Fibroblast of villous mesenchyme (primary cell): ENCODE data around the gene OR10A2. TPM values are rescaled to one million over a fixed set of nuclear protein-coding genes. Genes with fewer than 3 reads are reported as not detected.
"Not testable (repeated sequence)": the region's sequence is repeated elsewhere in the genome, so short reads cannot be mapped to it uniquely, and the experiment has no call there.

Source experiments
- DNase-seq: peaks from one replicate; pipeline ENCODE4 v3.0.0-alpha.2; 2010; ENCODE audit warnings: low read depth
- H3K4me3 ChIP-seq: 2 replicates; pipeline ENCODE4 v1.5.1; 2011; ENCODE audit warnings: low read depth, mild to moderate bottlenecking, low read length
- CTCF ChIP-seq: IDR thresholded peaks from 2 replicates; pipeline ENCODE4 v1.5.1; 2012; ENCODE audit warnings: low read depth, mild to moderate bottlenecking, low read length; ENCODE audit not compliant: insufficient read depth
- total RNA-seq: library from RNA; depleted of rRNA; stranded (reverse); fragments of >200 nt; gene quantifications from 2 replicates; pipeline ENCODE4 v1.2.3, GENCODE V29; 2012

The OR10A2 gene
- total RNA-seq, 1 donor, result not detected

GRCh38 chr11:6850526-6850925 lies 12.3 kb upstream of the OR10A2 start:
- TF ChIP-seq CTCF, result no peak
- H3K4me3 ChIP-seq, result no peak overlapping the region
- no peak for DNase-seq

- H3K4me3 ChIP-seq, DNase-seq: not testable (repeated sequence)
Measured at GRCh38 chr11:6854801-6855200, 8.1 kb upstream of the OR10A2 start.

GRCh38 chr11:6855971-6856541 lies 6.8 kb upstream of the OR10A2 start:
- DNase-seq, result peak; percentile 31

GRCh38 chr11:6856871-6857270 lies 6.0 kb upstream of the OR10A2 start:
- DNase-seq, result peak; percentile 15
- TF ChIP-seq CTCF, result no peak
- no peak overlapping the region for H3K4me3 ChIP-seq

More at GRCh38 chr11:6855971-6856541, 6.8 kb upstream of the OR10A2 start:
- no peak for TF ChIP-seq CTCF
- no peak overlapping the region for H3K4me3 ChIP-seq

GRCh38 chr11:6864438-6864837 lies 1.6 kb downstream of the OR10A2 start:
- DNase-seq, result peak; percentile 28
- no peak overlapping the region for H3K4me3 ChIP-seq
- TF ChIP-seq CTCF, result no peak

GRCh38 chr11:6871278-6871677 lies 8.4 kb downstream of the OR10A2 start:
- TF ChIP-seq CTCF, result no peak
- DNase-seq, result no peak
- H3K4me3 ChIP-seq, result no peak overlapping the region

GRCh38 chr11:6875761-6876160 lies 12.9 kb downstream of the OR10A2 start:
- H3K4me3 ChIP-seq, result no peak overlapping the region
- no peak for TF ChIP-seq CTCF
- no peak for DNase-seq
